DND-41 (cell line): ENCODE data around the gene PCDHGC4.

Experiments used
- ATAC-seq: fragments of 200-7000 bp; cut with Tn5 transposase; 3 replicates; pipeline ENCODE4 v1.9.1; 2021; ENCODE audit warnings: low read depth; ENCODE audit not compliant: insufficient read depth
- DNase-seq: peaks from one replicate; pipeline ENCODE4 v3.0.0-alpha.2; 2020
- H2AFZ ChIP-seq: 2 replicates; pipeline ENCODE4 v1.6.0; 2012; ENCODE audit warnings: low read depth, low read length
- H3K27ac ChIP-seq: 2 replicates; pipeline ENCODE4 v1.5.1; 2012; ENCODE audit warnings: low read length, inconsistent platforms
- H3K27me3 ChIP-seq: fragments of 200-600 bp; sonication (generic); 2 replicates; pipeline ENCODE4 v1.6.0; 2012; ENCODE audit warnings: low read length, mild to moderate bottlenecking, inconsistent platforms; ENCODE audit not compliant: insufficient read depth, poor library complexity
- H3K36me3 ChIP-seq: 2 replicates; pipeline ENCODE4 v1.5.1; 2012; ENCODE audit warnings: low read length, inconsistent platforms; ENCODE audit not compliant: insufficient read depth
- H3K4me1 ChIP-seq: 2 replicates; pipeline ENCODE4 v1.5.1; 2012; ENCODE audit warnings: mild to moderate bottlenecking, low read length; ENCODE audit not compliant: insufficient read depth
- H3K4me2 ChIP-seq: 2 replicates; pipeline ENCODE4 v1.6.0; 2012; ENCODE audit warnings: mild to moderate bottlenecking, moderate library complexity, low read length, inconsistent platforms; ENCODE audit not compliant: insufficient read depth
- H3K4me3 ChIP-seq, 2 experiments: fragments of 200-600 bp in 1 of 2; shearing (Covaris generic) in 1 of 2; 2 replicates each; pipeline ENCODE4 v1.5.1; 2012 to 2016; ENCODE audit warnings: inconsistent platforms in 2 of 2, low read length in 2 of 2, mild to moderate bottlenecking in 2 of 2, low read depth in 1 of 2, moderate library complexity in 1 of 2
- H3K79me2 ChIP-seq: 2 replicates; pipeline ENCODE4 v1.6.0; 2012; ENCODE audit warnings: low read length, inconsistent platforms; ENCODE audit not compliant: insufficient read depth
- H3K9ac ChIP-seq: 2 replicates; pipeline ENCODE4 v1.6.0; 2012; ENCODE audit warnings: low read depth, mild to moderate bottlenecking, inconsistent platforms, low read length, moderate library complexity
- H3K9me3 ChIP-seq: 2 replicates; pipeline ENCODE4 v1.5.1; 2012; ENCODE audit warnings: low read length, moderate library complexity, mild to moderate bottlenecking, inconsistent platforms; ENCODE audit not compliant: insufficient read depth, severe bottlenecking
- H4K20me1 ChIP-seq: 2 replicates; pipeline ENCODE4 v1.6.0; 2012; ENCODE audit warnings: low read length; ENCODE audit not compliant: insufficient read depth
- EZH2 ChIP-seq: IDR thresholded peaks from 3 replicates; pipeline ENCODE4 v1.6.1; 2012; ENCODE audit warnings: borderline replicate concordance, low read depth, mild to moderate bottlenecking, moderate library complexity, low read length, inconsistent platforms; ENCODE audit not compliant: severe bottlenecking
- TF ChIP-seq, protein P1 (sequence below): IDR thresholded peaks from 2 replicates; pipeline ENCODE4 v1.5.1; 2012; ENCODE audit warnings: borderline replicate concordance, low read length, moderate library complexity, mild to moderate bottlenecking; ENCODE audit not compliant: poor library complexity, severe bottlenecking; ENCODE audit errors: extremely low read depth

Gene PCDHGC4

DNA sequence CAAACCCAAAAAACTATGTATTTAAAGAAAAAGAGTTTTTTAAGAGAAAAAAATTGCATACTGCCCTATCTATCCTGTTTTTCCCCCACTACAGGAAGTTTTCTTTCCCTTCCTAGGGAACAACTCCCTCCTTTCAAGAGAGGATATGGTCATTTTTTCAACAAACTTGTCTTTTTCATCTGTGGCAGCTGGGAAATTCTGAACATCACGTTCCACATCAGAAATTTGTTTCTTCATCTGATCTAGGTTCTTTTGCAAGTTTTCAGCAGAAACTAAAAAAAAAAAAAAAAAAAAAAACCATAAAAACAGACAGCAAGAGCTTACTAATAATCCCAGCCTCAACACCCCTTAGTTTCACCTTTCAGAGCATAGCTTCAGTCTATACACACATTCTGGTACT is 42.6 kb downstream of the PCDHGC4 start:
- H3K9ac ChIP-seq = no peak overlapping the region
- no peak overlapping the region for H3K4me3 ChIP-seq
- TF ChIP-seq, protein P1, sequence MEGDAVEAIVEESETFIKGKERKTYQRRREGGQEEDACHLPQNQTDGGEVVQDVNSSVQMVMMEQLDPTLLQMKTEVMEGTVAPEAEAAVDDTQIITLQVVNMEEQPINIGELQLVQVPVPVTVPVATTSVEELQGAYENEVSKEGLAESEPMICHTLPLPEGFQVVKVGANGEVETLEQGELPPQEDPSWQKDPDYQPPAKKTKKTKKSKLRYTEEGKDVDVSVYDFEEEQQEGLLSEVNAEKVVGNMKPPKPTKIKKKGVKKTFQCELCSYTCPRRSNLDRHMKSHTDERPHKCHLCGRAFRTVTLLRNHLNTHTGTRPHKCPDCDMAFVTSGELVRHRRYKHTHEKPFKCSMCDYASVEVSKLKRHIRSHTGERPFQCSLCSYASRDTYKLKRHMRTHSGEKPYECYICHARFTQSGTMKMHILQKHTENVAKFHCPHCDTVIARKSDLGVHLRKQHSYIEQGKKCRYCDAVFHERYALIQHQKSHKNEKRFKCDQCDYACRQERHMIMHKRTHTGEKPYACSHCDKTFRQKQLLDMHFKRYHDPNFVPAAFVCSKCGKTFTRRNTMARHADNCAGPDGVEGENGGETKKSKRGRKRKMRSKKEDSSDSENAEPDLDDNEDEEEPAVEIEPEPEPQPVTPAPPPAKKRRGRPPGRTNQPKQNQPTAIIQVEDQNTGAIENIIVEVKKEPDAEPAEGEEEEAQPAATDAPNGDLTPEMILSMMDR = no peak
- no peak for TF ChIP-seq EZH2
- H3K9me3 ChIP-seq = no peaks in the 10 kb centered on the region
- H4K20me1 ChIP-seq = no peaks in the 10 kb centered on the region
- no peak for ATAC-seq
- H3K4me1 ChIP-seq = no peaks in the 10 kb centered on the region
- DNase-seq = no peak
- H3K27ac ChIP-seq = no peak overlapping the region
- H3K27me3 ChIP-seq = no peaks in the 10 kb centered on the region
- H2AFZ ChIP-seq = no peak overlapping the region
- no peaks in the 10 kb centered on the region for H3K79me2 ChIP-seq
- peaks cover 100% of the 10 kb centered on the region for H3K36me3 ChIP-seq
- H3K4me2 ChIP-seq = no peak overlapping the region

DNA sequence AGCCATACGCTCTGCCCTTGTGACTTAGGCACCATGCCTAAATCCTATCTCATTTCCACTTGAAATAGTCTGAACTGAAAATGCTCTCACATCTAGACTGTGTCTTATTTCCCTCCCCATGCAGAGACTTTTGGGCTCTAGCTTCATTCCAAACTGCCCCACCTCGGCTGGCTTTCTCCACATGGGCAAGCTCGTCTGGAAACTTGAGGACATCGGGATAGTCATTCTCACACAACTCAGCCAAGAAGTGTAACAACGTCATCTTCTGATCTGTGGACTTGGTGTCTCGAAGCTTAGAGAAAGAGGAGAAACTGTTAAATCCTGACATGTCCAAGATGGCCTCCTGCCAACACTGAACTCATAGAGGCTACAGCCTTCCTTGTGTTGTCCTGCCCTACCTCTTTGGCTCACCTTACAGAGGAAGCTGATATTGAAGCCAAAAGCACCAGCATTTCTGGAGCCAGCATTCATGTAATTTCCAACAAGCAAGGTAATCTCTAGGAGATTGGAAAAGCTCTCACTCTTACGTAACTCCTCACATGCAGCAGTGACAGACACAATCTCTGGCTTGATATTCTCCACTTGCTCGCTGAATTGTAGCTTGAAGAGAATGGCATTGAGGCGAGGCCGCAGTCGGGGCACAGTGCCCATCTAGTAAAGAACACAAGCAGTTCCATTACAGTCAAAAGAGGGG is 43.6 kb downstream of the PCDHGC4 start:
- no peaks in the 10 kb centered on the region for H3K27me3 ChIP-seq
- no peaks in the 10 kb centered on the region for H3K4me1 ChIP-seq
- H3K36me3 ChIP-seq = peaks cover 100% of the 10 kb centered on the region
- DNase-seq = no peak
- H3K9me3 ChIP-seq = no peaks in the 10 kb centered on the region
- H3K4me2 ChIP-seq = no peak overlapping the region
- no peak overlapping the region for H2AFZ ChIP-seq
- no peak overlapping the region for H3K4me3 ChIP-seq
- H3K27ac ChIP-seq = no peak overlapping the region
- TF ChIP-seq EZH2 = no peak
- TF ChIP-seq, protein P1 = no peak
- ATAC-seq = no peak
- no peaks in the 10 kb centered on the region for H4K20me1 ChIP-seq
- no peaks in the 10 kb centered on the region for H3K79me2 ChIP-seq
- H3K9ac ChIP-seq = no peak overlapping the region

DNA sequence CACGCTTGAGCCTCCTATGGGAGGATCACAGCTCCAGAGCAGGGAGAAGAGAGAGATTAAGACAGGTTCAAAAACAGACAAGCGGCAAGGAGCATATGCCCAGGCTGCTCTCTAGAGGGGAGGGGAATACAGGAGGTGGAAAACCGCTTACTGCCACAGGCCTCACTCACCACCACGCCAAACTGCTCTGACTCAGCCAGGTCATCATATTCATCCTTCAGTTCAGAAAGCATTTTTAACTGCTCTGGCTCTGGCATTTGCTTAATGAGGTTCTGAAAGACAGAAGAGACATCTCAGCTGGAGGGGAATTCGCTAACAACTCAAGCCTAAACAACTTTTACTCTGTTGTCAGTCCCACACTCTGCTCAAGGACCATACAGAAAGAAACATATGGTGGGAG is 44.2 kb downstream of the PCDHGC4 start:
- ATAC-seq = no peak
- Histone ChIP-seq H3K27ac (no peak overlapping the region), H3K36me3 (peaks cover 100% of the 10 kb centered on the region), H2AFZ (no peak overlapping the region), H3K4me1 (no peaks in the 10 kb centered on the region), H3K4me3 (no peak overlapping the region), H3K79me2 (no peaks in the 10 kb centered on the region), H3K4me2 (no peak overlapping the region), H3K27me3 (no peaks in the 10 kb centered on the region), H4K20me1 (no peaks in the 10 kb centered on the region), H3K9me3 (no peaks in the 10 kb centered on the region), H3K9ac (no peak overlapping the region)
- DNase-seq = no peak
- TF ChIP-seq, protein P1 = no peak
- TF ChIP-seq EZH2 = no peak
